B cell (primary cell): ENCODE measurements around the gene CHRD. TPM values are rescaled to one million over a fixed set of nuclear protein-coding genes. Genes with fewer than 3 reads are reported as not detected.

Source experiments
- ATAC-seq: fragments of 200-7000 bp; cut with Tn5 transposase; one replicate; pipeline ENCODE4 v1.10.0; 2021; ENCODE audit warnings: low read depth, mild to moderate bottlenecking, moderate number of reproducible peaks, moderate library complexity
- CTCF ChIA-PET: fragments of 350-600 bp; sonication (Branson Sonifier 250); formaldehyde crosslinking; loops from one replicate; lab custom pipeline; 2021; ENCODE audit warnings: antibody characterized with exemption, inconsistent platforms; lab: Charles Lee
- POLR2A ChIA-PET: fragments of 350-600 bp; sonication (Branson Sonifier 250); formaldehyde crosslinking; loops from one replicate; lab custom pipeline; 2021; ENCODE audit warnings: antibody characterized with exemption; lab: Charles Lee
- DNase-seq: peaks from one replicate; pipeline ENCODE4 v3.0.0; 2013
- H2AFZ ChIP-seq: 2 replicates; pipeline ENCODE4 v1.6.1; 2012; ENCODE audit warnings: mild to moderate bottlenecking, low read depth, low read length; ENCODE audit not compliant: insufficient read depth, poor library complexity, severe bottlenecking
- H3K27ac ChIP-seq, 2 donors: 1 replicate in 1 of 2; 2 replicates in 1 of 2; pipeline ENCODE4 v1.5.1; 2012 to 2013; ENCODE audit warnings: low read length in 2 of 2, mild to moderate bottlenecking in 2 of 2, moderate library complexity in 1 of 2
- H3K27me3 ChIP-seq, 4 experiments: fragments of 200-600 bp in 1 of 4; sonication (generic) in 1 of 4; replicated peaks in 1 of 4; 1 replicate in 2 of 4; 2 replicates in 2 of 4; pipeline versions ENCODE4 v1.6.1 to v1.7.0; 2013 to 2016; ENCODE audit warnings: low read length in 3 of 4, mild to moderate bottlenecking in 2 of 4, mixed read lengths in 1 of 4, moderate library complexity in 1 of 4; ENCODE audit not compliant: insufficient read depth in 4 of 4, control insufficient read depth in 3 of 4; ENCODE audit errors: control extremely low read depth in 1 of 4
- H3K36me3 ChIP-seq, 2 experiments: replicated peaks in 1 of 2; 1 replicate in 1 of 2; 2 replicates in 1 of 2; pipeline versions ENCODE4 v1.6.1 to v1.7.1; 2013; ENCODE audit warnings: low read length in 1 of 2; ENCODE audit not compliant: insufficient read depth in 2 of 2, control insufficient read depth in 1 of 2; ENCODE audit errors: control extremely low read depth in 1 of 2, extremely low read depth in 1 of 2
- H3K4me1 ChIP-seq, 2 donors: fragments of 200-600 bp in 1 of 2; sonication (generic) in 1 of 2; 1 replicate in 1 of 2; 2 replicates in 1 of 2; pipeline versions ENCODE4 v1.5.1 to v1.6.1; 2013 to 2017; ENCODE audit warnings: low read length in 2 of 2; ENCODE audit not compliant: control insufficient read depth in 2 of 2, insufficient read depth in 2 of 2
- H3K4me2 ChIP-seq: replicated peaks from 2 replicates; pipeline ENCODE3; 2012; ENCODE audit warnings: mild to moderate bottlenecking, low read depth, low read length; ENCODE audit not compliant: poor library complexity, severe bottlenecking
- H3K4me3 ChIP-seq, 5 experiments: fragments of 200-600 bp in 1 of 5; sonication (generic) in 1 of 5; 1 replicate in 3 of 5; 2 replicates in 2 of 5; pipeline versions ENCODE4 v1.5.1 to v1.7.0; 2011 to 2016; ENCODE audit warnings: low read length in 4 of 5, mild to moderate bottlenecking in 4 of 5, low read depth in 2 of 5, control low read depth in 1 of 5, moderate library complexity in 1 of 5; ENCODE audit not compliant: insufficient read depth in 1 of 5; ENCODE audit errors: control extremely low read depth in 1 of 5, extremely low read depth in 1 of 5
- H3K79me2 ChIP-seq: fragments of 200-600 bp; sonication (generic); one replicate; pipeline ENCODE4 v1.6.0; 2016; ENCODE audit warnings: low read length; ENCODE audit not compliant: control insufficient read depth, insufficient read depth
- H3K9ac ChIP-seq: fragments of 200-600 bp; sonication (generic); 2 replicates; pipeline ENCODE4 v1.6.1; 2017; ENCODE audit warnings: mild to moderate bottlenecking, low read length, moderate library complexity
- H3K9me3 ChIP-seq, 3 donors: one replicate each; pipeline versions ENCODE4 v1.6.1 to v1.7.1; 2013; ENCODE audit warnings: low read length in 2 of 3; ENCODE audit not compliant: control insufficient read depth in 2 of 3, insufficient read depth in 1 of 3; ENCODE audit errors: control extremely low read depth in 1 of 3
- H4K20me1 ChIP-seq: 2 replicates; pipeline ENCODE4 v1.6.0; 2012; ENCODE audit warnings: mild to moderate bottlenecking, low read length; ENCODE audit not compliant: insufficient read depth, control insufficient read depth, poor library complexity, severe bottlenecking
- H3K27ac Mint-ChIP-seq: one replicate; pipeline ENCODE4 v1.8.0; 2021; ENCODE audit warnings: mixed read lengths
- H3K27me3 Mint-ChIP-seq: one replicate; pipeline ENCODE4 v1.8.0; 2021; ENCODE audit warnings: mixed read lengths
- H3K4me1 Mint-ChIP-seq: one replicate; pipeline ENCODE4 v1.8.0; 2021; ENCODE audit warnings: mixed read lengths
- H3K4me3 Mint-ChIP-seq: one replicate; pipeline ENCODE4 v1.8.0; 2021; ENCODE audit warnings: mixed read lengths
- H3K9me3 Mint-ChIP-seq: one replicate; pipeline ENCODE4 v1.8.0; 2022; ENCODE audit warnings: mixed read lengths; ENCODE audit not compliant: insufficient read depth
- CTCF ChIP-seq: fragments of 200-600 bp; IDR thresholded peaks from one replicate; pipeline ENCODE4 v1.8.0; 2022; ENCODE audit warnings: antibody characterized with exemption, mild to moderate bottlenecking
- EZH2 ChIP-seq: IDR thresholded peaks from 2 replicates; pipeline ENCODE4 v1.6.1; 2012; ENCODE audit warnings: borderline replicate concordance, low read depth, mild to moderate bottlenecking, moderate library complexity, low read length; ENCODE audit not compliant: insufficient read depth, poor library complexity, severe bottlenecking
- WGBS: methylation state at CpG from one replicate; pipeline ENCODE4 v1.1.5; 2013; ENCODE audit warnings: missing lambda C conversion rate; ENCODE audit not compliant: insufficient coverage; 5-methylcytosine and 5-hydroxymethylcytosine counted together
- intact Hi-C: fragments of 100-400 bp; cut with micrococcal nuclease; formaldehyde crosslinking; loops from one replicate; pipeline ENCODE4 v1.10.0; 2022
- polyA plus RNA-seq: library from polyadenylated mRNA; depleted of rRNA; stranded (reverse); fragments of >200 nt; gene quantifications from 2 replicates; pipeline ENCODE4 v1.2.3, GENCODE V29; 2012
- total RNA-seq, 2 donors: library from RNA; stranded (reverse); fragments of 120-200 nt in 1 of 2; gene quantifications; 1 replicate in 1 of 2; 2 replicates in 1 of 2; pipeline versions ENCODE4 v1.2.3 to v1.2.4, GENCODE V29; 2013 to 2022

Gene CHRD
- total and polyA plus RNA-seq, 2 donors (not counting 1 experiment from before 2014, with no cell fraction given), result not detected

GRCh38 chr3:184378651-184379357 is 1.1 kb upstream of the CHRD start:
- H3K79me2 ChIP-seq, result no peaks in the 10 kb centered on the region
- H2AFZ ChIP-seq, result no peak overlapping the region
- H3K27me3 ChIP-seq, result peaks cover 0 to 66% (median 24%) of the 10 kb centered on the region in 4 experiments
- peak overlapping the region; percentile 79 for H3K4me3 Mint-ChIP-seq
- DNase-seq, result no peak
- TF ChIP-seq CTCF, result no peak
- TF ChIP-seq EZH2, result no peak
- no peaks in the 10 kb centered on the region for H3K36me3 ChIP-seq
- no peaks in the 10 kb centered on the region for H3K9me3 Mint-ChIP-seq
- peaks cover 13 to 15% of the 10 kb centered on the region in 2 donors for H3K4me1 ChIP-seq
- POLR2A ChIA-PET, result no interaction called here
- no peak overlapping the region for H3K4me2 ChIP-seq
- H3K27ac ChIP-seq, result no peak overlapping the region
- no peak overlapping the region for H3K27ac Mint-ChIP-seq
- no peak overlapping the region for H3K4me3 ChIP-seq
- intact Hi-C loops, result no loop called here
- no peaks in the 10 kb centered on the region for H4K20me1 ChIP-seq
- 90% methylated on average over 10 of the region's 10 CpGs for WGBS
- H3K4me1 Mint-ChIP-seq, result peaks cover 18% of the 10 kb centered on the region
- H3K27me3 Mint-ChIP-seq, result peaks cover 59% of the 10 kb centered on the region
- CTCF ChIA-PET, result interaction anchor here (1.5 kb wide), 1 partner anchor 10 kb away, joined by 3 read pairs; no protein-coding TSS in a partner anchor
- peaks cover 0 to 5% (median 0%) of the 10 kb centered on the region in 3 donors for H3K9me3 ChIP-seq
- ATAC-seq, result no peak
- no peak overlapping the region for H3K9ac ChIP-seq

- Mint-ChIP-seq H3K9me3 (no peaks in the 10 kb centered on the region), H3K4me1 (peaks cover 18% of the 10 kb centered on the region), H3K27ac (no peak overlapping the region), H3K27me3 (peaks cover 64% of the 10 kb centered on the region), H3K4me3 (no peak overlapping the region)
- under 1% methylated on average over 47 of the region's 62 CpGs for WGBS
- Histone ChIP-seq H3K9me3 (peaks cover 0 to 5% (median 0%) of the 10 kb centered on the region in 3 donors), H3K4me3 (peak overlapping the region in 3 of 5 experiments; percentile 27 to 48 (median 39)), H3K4me1 (peaks cover 13 to 15% of the 10 kb centered on the region in 2 donors), H4K20me1 (no peaks in the 10 kb centered on the region), H3K27ac (no peak overlapping the region), H3K79me2 (no peaks in the 10 kb centered on the region), H3K36me3 (no peaks in the 10 kb centered on the region), H3K27me3 (peaks cover 0 to 73% (median 25%) of the 10 kb centered on the region in 4 experiments), H2AFZ (peak overlapping the region; percentile 42), H3K9ac (peak overlapping the region; percentile 60), H3K4me2 (peak overlapping the region; percentile 76)
- TF ChIP-seq EZH2 (no peak), CTCF (no peak)
- CTCF ChIA-PET, result interaction anchor here (1.6 kb wide), 1 partner anchor 9 kb away, joined by 5 read pairs; no protein-coding TSS in a partner anchor
- DNase-seq (peak; percentile 44), ATAC-seq (peak; percentile 37)
- intact Hi-C loops, result no loop called here
- POLR2A ChIA-PET, result no interaction called here
These were observed 352 bp downstream of the CHRD start for GRCh38 chr3:184380185-184380626.
